ENCODE measurements around the gene TNP1.

- no peak for TF ChIP-seq CTCF (IDR thresholded peaks at IDR 0.05; ENCODE audit: poor library complexity)
- no peak for TF ChIP-seq EZH2phosphoT487 (IDR thresholded peaks at IDR 0.05; ENCODE audit: low read depth, severe bottlenecking, unreplicated experiment)
Observed at GRCh38 chr2:216860426-216861137, 718 bp upstream of the TNP1 start.

All from hepatocyte (in vitro differentiated cells).